ENCODE measurements around the gene INSYN2A. TPM values are rescaled to one million over a fixed set of nuclear protein-coding genes. Genes with fewer than 3 reads are reported as not detected.

Gene INSYN2A, protein sequence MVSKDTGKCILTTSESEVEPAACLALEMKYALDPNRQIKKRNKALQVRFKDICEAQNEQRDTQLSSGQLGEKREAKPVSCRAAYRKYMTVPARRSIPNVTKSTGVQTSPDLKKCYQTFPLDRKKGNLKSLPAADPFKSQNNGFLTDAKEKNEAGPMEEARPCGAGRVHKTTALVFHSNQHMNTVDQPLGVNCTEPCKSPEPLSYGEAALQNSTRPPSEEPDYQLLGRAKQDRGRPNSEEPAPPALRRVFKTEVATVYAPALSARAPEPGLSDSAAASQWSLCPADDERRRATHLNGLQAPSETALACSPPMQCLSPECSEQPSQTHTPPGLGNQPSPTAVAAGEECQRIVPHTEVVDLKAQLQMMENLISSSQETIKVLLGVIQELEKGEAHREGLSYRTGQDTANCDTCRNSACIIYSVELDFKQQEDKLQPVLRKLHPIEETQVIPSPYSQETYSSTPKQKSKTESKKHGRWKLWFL
- not detected for polyA plus RNA-seq

DNA sequence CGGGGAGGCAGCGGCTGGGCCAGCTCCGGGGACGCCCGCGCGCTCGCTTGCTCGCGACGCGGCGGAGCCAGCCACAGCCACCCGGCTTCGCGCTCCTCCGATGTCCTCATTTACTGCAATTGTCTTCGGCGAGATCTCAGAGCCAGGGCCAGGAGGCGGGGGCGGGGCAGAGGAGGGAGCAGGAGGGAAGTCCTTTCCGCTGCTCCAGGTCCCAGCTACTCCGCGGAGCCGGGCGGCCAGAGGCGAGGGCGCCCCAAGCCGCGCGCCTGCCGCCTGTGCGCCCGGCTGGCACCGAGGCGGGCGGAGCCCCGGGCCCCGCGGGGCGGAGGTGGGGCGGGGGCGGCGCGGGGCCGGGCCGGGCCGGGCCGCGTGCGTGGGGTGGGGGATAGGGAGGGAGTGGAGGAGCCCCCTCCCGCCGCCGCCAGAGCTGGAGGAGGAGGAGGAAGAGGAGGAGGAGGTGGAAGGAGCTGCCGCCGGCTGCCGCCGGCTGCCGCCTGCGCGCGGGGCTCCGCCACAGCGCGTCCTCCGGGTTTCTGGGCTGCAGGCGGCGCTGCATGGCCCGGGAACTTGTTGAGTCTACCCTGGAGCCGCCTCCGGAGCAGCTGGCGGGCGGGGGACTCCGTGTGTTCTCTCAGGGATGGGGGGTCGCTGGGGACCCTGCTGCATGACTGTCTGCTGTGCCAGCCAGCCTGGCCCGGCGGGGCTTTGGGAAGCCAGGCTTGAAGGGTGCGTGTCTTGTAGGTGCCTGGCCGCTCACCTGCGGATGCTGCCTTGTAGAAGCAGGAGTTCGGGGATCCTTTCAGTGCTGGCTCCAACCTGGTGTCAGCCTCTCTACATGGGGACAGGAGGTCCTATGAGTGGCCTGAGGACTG, at the start of gene INSYN2A:
TSS of gene INSYN2A (minus strand) at position 310 of the 872 bp plus-strand sequence. CDS start 20,196 bp downstream, outside the sequence.
- Mint-ChIP-seq H3K9me3 (peaks cover 0 to 3% (median 2%) of the 10 kb centered on the region in 3 donors), H3K4me1 (no peaks in the 10 kb centered on the region), H3K36me3 (no peaks in the 10 kb centered on the region), H3K27ac (no peak within 1 kb of the TSS), H3K4me3 (peak within 1 kb of the TSS in 1 of 4 donors; percentile 33), H3K27me3 (peaks cover 16% of the 10 kb centered on the region)

DNA sequence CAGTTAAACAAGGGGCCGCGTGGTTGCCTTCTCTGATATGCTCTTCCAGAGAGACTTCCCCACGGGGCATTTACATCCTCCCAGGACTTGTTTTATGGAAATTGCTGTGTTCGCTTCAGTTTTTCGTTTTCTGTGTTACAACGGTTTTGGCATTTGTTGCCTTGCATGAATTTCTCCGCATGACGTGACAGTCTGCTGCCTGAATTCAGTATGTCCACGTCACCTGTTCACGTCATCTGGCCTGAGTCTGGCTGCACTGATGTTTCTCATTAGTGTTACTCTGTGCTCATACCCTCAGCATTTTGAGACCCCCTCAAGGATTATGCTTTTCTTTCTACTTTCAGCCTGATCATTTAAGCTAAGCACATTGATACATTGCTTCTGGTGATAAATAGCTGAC, 49.1 kb upstream of the INSYN2A start:
- no peaks in the 10 kb centered on the region for H3K4me1 Mint-ChIP-seq
- H3K27ac Mint-ChIP-seq = no peak overlapping the region
- peaks cover 0 to 8% (median 0%) of the 10 kb centered on the region in 3 donors for H3K9me3 Mint-ChIP-seq
- H3K4me3 Mint-ChIP-seq = no peak overlapping the region
- H3K27me3 Mint-ChIP-seq = no peaks in the 10 kb centered on the region
- H3K36me3 Mint-ChIP-seq = no peaks in the 10 kb centered on the region

DNA sequence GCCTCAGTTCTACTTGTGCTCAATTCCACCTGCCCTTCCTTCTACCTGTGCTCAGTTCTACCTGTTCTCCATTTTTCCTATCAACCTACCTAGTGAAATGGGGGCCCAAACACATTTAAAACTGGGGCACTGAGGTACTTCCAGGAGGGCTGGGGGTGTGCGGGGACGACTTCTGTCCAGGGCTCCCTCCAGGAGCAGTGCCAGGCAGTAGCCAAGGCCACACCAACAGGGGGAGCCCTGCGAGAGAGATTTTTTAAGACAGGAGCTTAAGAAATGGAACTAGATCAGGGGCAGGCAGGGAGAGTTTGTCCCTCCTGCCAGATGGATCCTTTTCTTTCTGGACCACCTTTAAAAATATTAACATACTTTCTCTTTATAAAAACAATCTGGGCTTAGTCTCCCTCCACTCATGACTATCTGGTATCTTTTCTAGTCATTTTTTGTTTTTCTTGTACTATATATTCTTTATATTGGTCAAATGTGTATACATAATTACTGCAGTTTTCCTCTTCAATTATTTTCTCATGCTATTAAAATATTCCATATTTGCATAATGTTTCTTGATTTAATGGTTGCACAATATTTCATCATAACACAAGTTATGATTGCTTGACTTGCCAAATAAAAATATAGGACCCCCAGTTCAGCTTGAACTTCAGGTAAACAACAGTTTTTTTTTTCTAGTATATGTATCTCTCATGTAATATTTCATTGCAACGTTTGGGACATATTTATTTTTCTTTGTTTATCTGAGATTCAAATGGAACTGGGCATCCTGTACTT, 47.3 kb upstream of the INSYN2A start:
- Mint-ChIP-seq H3K4me1 (no peaks in the 10 kb centered on the region), H3K4me3 (no peak overlapping the region), H3K9me3 (peaks cover 0 to 8% (median 0%) of the 10 kb centered on the region in 3 donors), H3K27me3 (no peaks in the 10 kb centered on the region), H3K36me3 (no peaks in the 10 kb centered on the region), H3K27ac (no peak overlapping the region)

DNA sequence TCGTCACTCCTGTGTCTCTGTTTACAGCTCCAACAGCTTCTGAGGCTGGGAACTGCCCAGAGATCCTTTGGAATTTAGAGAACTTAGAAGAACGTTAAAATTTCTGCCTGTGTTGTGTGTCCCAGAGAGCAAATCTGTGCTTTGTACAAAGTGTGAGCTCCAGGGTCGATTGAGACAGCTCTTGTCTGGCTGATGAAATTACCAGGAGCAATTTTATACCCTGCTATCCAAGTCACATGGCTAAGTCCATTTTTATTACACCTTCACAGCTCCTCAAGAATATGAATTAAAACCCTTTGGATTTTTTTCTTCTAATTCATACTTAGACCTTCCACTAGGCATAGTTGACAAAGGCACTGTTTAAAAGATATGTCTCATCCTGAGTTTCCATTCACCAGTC, 46.5 kb upstream of the INSYN2A start:
- H3K27me3 Mint-ChIP-seq = no peaks in the 10 kb centered on the region
- H3K9me3 Mint-ChIP-seq = peaks cover 0 to 8% (median 1%) of the 10 kb centered on the region in 3 donors
- no peaks in the 10 kb centered on the region for H3K4me1 Mint-ChIP-seq
- no peak overlapping the region for H3K27ac Mint-ChIP-seq
- no peak overlapping the region for H3K4me3 Mint-ChIP-seq
- no peaks in the 10 kb centered on the region for H3K36me3 Mint-ChIP-seq

DNA sequence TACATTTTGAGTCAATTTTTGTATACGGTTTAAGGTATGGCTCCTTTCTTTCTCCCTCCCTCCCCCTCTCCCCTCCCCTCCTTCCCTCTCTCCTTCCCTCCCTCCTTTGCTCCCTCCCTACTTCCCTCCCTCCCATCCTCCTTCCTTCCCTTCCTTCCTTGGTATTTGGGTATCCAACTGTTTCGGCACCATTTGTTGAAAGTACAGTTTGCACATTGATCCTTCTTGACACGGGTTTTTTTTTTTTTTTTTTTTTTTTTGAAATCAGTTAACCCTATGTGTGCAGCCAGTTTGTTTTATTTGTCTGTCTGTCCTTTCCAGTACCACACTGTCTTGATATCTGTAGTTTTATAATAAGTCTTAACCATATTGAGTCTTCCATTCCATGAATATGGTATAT, 39.9 kb upstream of the INSYN2A start:
- H3K9me3 Mint-ChIP-seq = peaks cover 0 to 9% (median 1%) of the 10 kb centered on the region in 3 donors
- H3K27ac Mint-ChIP-seq = no peak overlapping the region
- H3K36me3 Mint-ChIP-seq = no peaks in the 10 kb centered on the region
- H3K4me3 Mint-ChIP-seq = no peak overlapping the region
- no peaks in the 10 kb centered on the region for H3K27me3 Mint-ChIP-seq
- H3K4me1 Mint-ChIP-seq = no peaks in the 10 kb centered on the region

DNA sequence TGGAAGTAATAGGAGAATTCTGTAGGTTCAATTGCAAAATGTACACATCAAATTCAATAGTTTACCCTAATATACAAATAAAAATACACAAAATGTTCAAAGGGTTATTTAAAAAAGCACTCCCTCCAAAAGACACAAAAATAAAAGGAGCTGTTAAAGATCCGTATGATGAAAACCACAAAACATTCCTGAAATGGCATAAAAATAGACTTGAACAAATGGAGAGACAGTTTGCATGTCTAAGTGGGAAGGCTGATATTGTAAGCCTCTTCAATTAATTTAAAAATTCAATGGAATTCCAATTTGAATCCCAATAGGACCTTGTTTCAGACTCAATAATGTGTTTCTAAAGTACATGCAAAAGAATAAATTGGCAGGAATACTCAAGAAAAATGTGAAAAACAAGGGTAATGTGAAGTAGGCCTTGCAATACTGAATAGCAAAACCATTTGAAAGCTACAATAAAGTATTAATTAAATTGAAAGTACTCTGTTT, 38.0 kb upstream of the INSYN2A start:
- H3K27me3 Mint-ChIP-seq = no peaks in the 10 kb centered on the region
- H3K4me1 Mint-ChIP-seq = no peaks in the 10 kb centered on the region
- H3K36me3 Mint-ChIP-seq = no peaks in the 10 kb centered on the region
- H3K9me3 Mint-ChIP-seq = peaks cover 0 to 10% (median 1%) of the 10 kb centered on the region in 3 donors
- H3K27ac Mint-ChIP-seq = no peak overlapping the region
- no peak overlapping the region for H3K4me3 Mint-ChIP-seq

DNA sequence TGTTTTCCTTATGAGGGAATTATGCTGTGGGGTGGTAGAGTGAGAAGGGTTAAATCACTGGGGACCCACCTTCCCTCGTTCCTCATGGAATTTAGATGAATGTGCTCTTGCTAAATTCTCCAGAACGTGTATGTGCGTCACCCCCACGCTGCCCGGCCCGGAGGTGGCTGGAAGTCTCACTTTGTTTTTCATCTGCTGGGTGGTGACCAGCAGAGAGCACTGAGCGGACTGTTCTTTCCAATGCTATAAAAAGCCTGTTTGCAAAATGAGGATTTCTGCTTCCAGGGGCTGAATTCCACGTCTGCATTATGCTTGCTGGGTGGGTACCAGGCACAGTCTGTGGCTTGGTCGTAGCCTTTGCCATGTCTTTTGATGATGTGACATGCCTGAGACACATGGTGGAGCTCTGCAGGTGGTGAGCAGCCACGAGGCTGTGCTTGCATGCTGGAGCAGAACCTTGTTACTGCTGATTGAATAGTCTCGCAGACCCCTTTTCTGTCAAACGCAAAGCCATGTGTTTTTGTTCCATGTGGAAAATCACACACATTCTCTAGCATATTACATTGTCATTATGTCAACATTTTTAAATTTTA, 31.9 kb upstream of the INSYN2A start:
- H3K27ac Mint-ChIP-seq = no peak overlapping the region
- no peaks in the 10 kb centered on the region for H3K27me3 Mint-ChIP-seq
- peaks cover 0 to 11% (median 0%) of the 10 kb centered on the region in 3 donors for H3K9me3 Mint-ChIP-seq
- H3K4me1 Mint-ChIP-seq = no peaks in the 10 kb centered on the region
- H3K4me3 Mint-ChIP-seq = no peak overlapping the region
- no peaks in the 10 kb centered on the region for H3K36me3 Mint-ChIP-seq

DNA sequence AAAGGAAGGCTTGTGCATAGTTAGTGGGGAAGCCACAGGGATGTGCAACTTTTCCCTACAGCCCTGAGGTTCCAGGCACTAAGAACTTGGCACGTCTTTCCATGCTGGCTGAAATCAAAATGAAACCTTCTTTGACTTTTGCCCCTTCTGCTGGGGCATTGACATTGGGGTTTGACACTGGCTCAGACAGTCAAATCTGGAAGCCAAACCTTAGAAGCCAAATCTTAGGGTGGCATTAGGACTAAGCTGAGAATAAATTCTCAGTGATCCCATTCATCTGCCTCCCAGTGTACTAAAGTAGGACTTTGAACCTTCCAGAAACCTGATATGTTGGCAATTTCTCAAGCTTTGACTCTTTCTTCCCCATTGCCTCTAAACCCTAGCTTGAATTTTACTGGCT, 31.3 kb upstream of the INSYN2A start:
- Mint-ChIP-seq H3K27ac (no peak overlapping the region), H3K9me3 (peaks cover 0 to 9% (median 0%) of the 10 kb centered on the region in 3 donors), H3K27me3 (no peaks in the 10 kb centered on the region), H3K4me3 (no peak overlapping the region), H3K36me3 (no peaks in the 10 kb centered on the region), H3K4me1 (no peaks in the 10 kb centered on the region)

DNA sequence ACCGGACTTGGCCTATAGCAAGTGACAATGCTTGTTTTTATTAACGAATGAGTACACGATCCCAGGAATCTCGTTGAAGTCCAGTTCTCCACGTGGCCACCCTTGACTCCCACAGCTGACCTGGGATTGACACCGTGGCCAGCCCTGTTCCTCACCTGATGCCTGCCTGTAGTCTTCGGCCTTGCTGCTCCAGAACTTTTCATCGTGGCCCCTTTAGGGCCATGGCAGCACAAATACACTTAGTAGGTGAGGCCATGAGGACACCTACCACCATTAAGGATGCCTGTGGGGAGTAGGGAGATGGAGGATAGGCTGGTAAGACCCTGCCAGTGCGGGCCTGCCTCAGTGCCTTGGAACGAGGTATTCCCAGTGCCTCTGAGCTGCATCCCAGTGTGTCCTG, 30.6 kb upstream of the INSYN2A start:
- no peaks in the 10 kb centered on the region for H3K36me3 Mint-ChIP-seq
- H3K27ac Mint-ChIP-seq = no peak overlapping the region
- H3K4me1 Mint-ChIP-seq = no peaks in the 10 kb centered on the region
- H3K4me3 Mint-ChIP-seq = no peak overlapping the region
- H3K27me3 Mint-ChIP-seq = no peaks in the 10 kb centered on the region
- H3K9me3 Mint-ChIP-seq = peaks cover 0 to 8% (median 2%) of the 10 kb centered on the region in 3 donors

DNA sequence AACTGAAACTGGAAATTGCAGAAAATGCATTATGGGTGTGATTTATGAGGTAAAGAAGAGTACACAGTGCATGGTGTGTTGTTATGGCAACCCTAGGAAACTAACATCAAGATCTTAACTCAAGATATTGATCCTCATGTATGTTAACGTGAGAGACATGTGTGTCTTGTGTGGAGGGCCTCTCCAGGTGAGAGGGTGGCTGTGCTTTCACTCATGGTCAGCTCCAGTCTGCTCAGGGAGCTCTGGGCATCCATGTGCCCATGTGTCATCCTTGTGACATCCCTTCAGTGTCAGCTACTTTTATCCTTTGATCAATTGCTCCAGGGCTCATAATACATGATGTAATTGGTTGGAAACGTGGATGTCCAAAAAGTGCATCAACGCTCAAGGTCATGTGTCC, 24.9 kb upstream of the INSYN2A start:
- Mint-ChIP-seq H3K36me3 (no peaks in the 10 kb centered on the region), H3K27me3 (no peaks in the 10 kb centered on the region), H3K27ac (no peak overlapping the region), H3K4me3 (no peak overlapping the region), H3K4me1 (no peaks in the 10 kb centered on the region), H3K9me3 (peaks cover 1 to 13% (median 11%) of the 10 kb centered on the region in 3 donors)

DNA sequence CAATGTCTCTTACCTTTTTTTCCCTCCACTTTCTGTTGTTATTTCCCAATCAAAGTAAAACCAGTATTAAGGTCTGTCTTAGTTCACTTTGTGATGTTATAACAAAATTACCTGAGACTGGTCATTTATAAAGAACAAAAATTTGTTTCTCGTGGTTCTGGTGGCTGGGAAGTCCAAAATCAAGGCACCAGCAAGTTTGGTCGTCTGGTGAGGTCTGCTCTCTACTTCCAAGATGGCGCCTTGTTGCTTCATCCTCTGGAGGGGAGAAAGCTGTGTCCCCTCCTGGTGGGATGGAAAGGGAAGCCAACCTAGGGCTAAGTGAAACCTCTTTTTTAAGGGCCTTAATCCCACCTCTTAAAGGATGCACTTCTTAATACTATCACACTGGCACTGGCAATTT, 22.3 kb upstream of the INSYN2A start:
- Mint-ChIP-seq H3K27ac (no peak overlapping the region), H3K9me3 (peaks cover 1 to 14% (median 11%) of the 10 kb centered on the region in 3 donors), H3K4me3 (no peak overlapping the region), H3K27me3 (no peaks in the 10 kb centered on the region), H3K36me3 (no peaks in the 10 kb centered on the region), H3K4me1 (no peaks in the 10 kb centered on the region)

DNA sequence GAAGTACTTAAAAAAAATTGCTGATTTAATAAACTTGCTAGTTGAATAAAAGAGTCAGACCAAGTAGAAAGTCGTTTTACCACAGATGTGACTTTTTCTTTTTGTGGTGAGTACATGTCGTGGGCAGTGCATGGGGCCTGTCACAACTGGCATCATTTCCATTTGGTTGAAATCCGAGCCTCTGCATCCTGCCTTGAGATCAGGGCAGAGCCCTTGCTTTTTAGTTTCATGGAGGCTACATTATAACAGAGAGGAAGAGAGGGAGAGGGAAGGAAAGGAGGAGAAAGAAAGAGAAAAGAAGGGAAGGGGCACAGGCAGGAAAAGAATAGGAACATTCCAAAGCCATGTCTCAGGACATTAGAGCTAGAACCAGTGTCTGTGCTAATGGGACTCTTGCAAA, 20.4 kb upstream of the INSYN2A start:
- H3K27ac Mint-ChIP-seq = no peak overlapping the region
- H3K4me1 Mint-ChIP-seq = no peaks in the 10 kb centered on the region
- H3K9me3 Mint-ChIP-seq = peaks cover under 1 to 12% (median 11%) of the 10 kb centered on the region in 3 donors
- H3K27me3 Mint-ChIP-seq = no peaks in the 10 kb centered on the region
- H3K4me3 Mint-ChIP-seq = no peak overlapping the region
- no peaks in the 10 kb centered on the region for H3K36me3 Mint-ChIP-seq

DNA sequence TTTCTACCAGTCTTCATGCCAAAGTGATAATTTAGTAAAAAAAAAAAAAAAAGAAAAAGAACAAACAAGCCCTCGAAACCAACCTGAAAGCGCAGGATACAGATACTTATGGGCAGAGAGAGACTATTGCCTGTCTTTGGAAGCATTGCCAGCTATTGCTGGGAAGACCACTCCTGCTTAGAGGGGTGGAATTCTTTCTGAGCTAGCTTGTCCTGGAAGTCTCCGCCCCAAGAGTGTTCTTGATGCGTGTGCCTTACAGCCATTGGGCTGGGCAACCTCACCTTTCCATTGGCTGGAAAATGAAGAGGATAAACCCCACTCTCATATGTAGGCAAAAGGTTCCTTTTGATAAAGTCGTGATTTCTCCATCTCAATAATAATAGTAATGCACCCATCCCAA, 19.9 kb upstream of the INSYN2A start:
- no peak overlapping the region for H3K4me3 Mint-ChIP-seq
- H3K4me1 Mint-ChIP-seq = no peaks in the 10 kb centered on the region
- peaks cover 0 to 11% (median 9%) of the 10 kb centered on the region in 3 donors for H3K9me3 Mint-ChIP-seq
- no peaks in the 10 kb centered on the region for H3K36me3 Mint-ChIP-seq
- H3K27me3 Mint-ChIP-seq = no peaks in the 10 kb centered on the region
- H3K27ac Mint-ChIP-seq = no peak overlapping the region

DNA sequence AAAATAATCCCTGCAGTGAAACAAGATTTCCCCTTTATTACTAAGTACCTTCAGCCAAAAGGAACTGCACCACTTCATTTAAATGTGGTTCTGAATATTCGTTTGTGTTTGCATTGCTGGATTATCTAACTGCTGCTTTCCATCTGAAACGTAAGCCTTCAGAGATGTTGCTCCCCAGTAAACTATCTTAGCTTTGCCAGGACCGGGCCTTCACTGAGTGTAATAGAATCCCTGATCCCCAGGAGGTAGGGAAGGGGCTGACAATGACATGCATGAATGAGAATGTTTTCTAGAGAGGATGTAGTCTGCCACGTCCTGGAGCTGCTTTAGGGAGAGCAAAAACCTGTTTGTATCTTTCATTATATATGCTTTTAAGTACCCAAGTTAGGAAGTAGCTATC, 19.5 kb upstream of the INSYN2A start:
- H3K27ac Mint-ChIP-seq = no peak overlapping the region
- H3K9me3 Mint-ChIP-seq = peaks cover 0 to 11% (median 6%) of the 10 kb centered on the region in 3 donors
- no peaks in the 10 kb centered on the region for H3K36me3 Mint-ChIP-seq
- no peaks in the 10 kb centered on the region for H3K27me3 Mint-ChIP-seq
- no peak overlapping the region for H3K4me3 Mint-ChIP-seq
- H3K4me1 Mint-ChIP-seq = no peaks in the 10 kb centered on the region

All from IgD-negative memory B cell (primary cell).